ENCODE measurements around the gene NLGN1. TPM values are rescaled to one million over a fixed set of nuclear protein-coding genes. Genes with fewer than 3 reads are reported as not detected.

Gene NLGN1
- total and polyA plus RNA-seq, 2 of the 13 experiments (the other 11 are each of a cell fraction or from before 2014, with no cell fraction given) = not detected

DNA sequence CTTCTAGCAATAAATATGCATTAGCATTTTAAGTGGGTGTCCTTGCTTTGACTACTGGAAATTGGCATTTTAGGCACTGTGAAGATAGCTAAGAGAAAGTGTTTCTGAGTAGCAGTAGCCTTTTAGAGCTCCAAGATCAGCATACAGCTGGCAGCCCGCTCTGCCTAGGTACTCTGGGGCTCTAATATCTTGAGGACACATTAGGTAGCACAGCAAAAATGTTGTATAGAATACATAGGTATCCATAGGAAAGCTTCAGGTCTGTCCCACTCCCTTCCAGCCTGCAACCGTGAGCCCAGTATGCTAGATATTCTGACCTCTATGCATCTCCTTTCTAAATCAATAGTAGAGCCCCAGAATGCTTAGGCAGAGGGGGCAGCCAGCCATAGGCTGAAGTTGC lies 670.5 kb downstream of the NLGN1 start (continued):
- TF ChIP-seq, protein P1, sequence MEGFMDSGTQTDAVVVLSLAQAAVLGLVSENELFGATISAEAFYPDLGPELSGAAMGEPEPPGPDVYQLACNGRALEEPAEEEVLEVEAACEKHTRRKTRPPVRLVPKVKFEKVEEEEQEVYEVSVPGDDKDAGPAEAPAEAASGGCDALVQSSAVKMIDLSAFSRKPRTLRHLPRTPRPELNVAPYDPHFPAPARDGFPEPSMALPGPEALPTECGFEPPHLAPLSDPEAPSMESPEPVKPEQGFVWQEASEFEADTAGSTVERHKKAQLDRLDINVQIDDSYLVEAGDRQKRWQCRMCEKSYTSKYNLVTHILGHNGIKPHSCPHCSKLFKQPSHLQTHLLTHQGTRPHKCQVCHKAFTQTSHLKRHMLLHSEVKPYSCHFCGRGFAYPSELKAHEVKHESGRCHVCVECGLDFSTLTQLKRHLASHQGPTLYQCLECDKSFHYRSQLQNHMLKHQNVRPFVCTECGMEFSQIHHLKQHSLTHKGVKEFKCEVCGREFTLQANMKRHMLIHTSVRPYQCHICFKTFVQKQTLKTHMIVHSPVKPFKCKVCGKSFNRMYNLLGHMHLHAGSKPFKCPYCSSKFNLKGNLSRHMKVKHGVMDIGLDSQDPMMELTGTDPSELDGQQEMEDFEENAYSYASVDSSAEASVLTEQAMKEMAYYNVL (CRISPR knock-in tag; IDR thresholded peaks at IDR 0.05; ENCODE audit: borderline replicate concordance) = no peak
- TF ChIP-seq, protein P2, sequence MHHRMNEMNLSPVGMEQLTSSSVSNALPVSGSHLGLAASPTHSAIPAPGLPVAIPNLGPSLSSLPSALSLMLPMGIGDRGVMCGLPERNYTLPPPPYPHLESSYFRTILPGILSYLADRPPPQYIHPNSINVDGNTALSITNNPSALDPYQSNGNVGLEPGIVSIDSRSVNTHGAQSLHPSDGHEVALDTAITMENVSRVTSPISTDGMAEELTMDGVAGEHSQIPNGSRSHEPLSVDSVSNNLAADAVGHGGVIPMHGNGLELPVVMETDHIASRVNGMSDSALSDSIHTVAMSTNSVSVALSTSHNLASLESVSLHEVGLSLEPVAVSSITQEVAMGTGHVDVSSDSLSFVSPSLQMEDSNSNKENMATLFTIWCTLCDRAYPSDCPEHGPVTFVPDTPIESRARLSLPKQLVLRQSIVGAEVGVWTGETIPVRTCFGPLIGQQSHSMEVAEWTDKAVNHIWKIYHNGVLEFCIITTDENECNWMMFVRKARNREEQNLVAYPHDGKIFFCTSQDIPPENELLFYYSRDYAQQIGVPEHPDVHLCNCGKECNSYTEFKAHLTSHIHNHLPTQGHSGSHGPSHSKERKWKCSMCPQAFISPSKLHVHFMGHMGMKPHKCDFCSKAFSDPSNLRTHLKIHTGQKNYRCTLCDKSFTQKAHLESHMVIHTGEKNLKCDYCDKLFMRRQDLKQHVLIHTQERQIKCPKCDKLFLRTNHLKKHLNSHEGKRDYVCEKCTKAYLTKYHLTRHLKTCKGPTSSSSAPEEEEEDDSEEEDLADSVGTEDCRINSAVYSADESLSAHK (CRISPR knock-in tag; IDR thresholded peaks at IDR 0.05; ENCODE audit: borderline replicate concordance) = no peak
- TF ChIP-seq ZNF256 (CRISPR knock-in tag; conservative IDR thresholded peaks at IDR 0.05) (no peak), CBFB (CRISPR knock-in tag; IDR thresholded peaks at IDR 0.05) (no peak)
- TF ChIP-seq, protein P3, sequence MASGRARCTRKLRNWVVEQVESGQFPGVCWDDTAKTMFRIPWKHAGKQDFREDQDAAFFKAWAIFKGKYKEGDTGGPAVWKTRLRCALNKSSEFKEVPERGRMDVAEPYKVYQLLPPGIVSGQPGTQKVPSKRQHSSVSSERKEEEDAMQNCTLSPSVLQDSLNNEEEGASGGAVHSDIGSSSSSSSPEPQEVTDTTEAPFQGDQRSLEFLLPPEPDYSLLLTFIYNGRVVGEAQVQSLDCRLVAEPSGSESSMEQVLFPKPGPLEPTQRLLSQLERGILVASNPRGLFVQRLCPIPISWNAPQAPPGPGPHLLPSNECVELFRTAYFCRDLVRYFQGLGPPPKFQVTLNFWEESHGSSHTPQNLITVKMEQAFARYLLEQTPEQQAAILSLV (CRISPR knock-in tag; IDR thresholded peaks at IDR 0.05; ENCODE audit: borderline replicate concordance) = no peak
- TF ChIP-seq, protein P4, sequence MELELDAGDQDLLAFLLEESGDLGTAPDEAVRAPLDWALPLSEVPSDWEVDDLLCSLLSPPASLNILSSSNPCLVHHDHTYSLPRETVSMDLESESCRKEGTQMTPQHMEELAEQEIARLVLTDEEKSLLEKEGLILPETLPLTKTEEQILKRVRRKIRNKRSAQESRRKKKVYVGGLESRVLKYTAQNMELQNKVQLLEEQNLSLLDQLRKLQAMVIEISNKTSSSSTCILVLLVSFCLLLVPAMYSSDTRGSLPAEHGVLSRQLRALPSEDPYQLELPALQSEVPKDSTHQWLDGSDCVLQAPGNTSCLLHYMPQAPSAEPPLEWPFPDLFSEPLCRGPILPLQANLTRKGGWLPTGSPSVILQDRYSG (CRISPR knock-in tag; IDR thresholded peaks at IDR 0.05) = no peak
